Body of pancreas (tissue), 4 donors: ENCODE measurements around the gene UBN1. TPM values are rescaled to one million over a fixed set of nuclear protein-coding genes. Genes with fewer than 3 reads are reported as not detected.

Experiments
- ATAC-seq: fragments of 150-250 bp; one replicate; pipeline ENCODE4 v1.9.1; 2016
- DNase-seq, 4 donors: peaks; one replicate each; pipeline ENCODE4 v3.0.0-alpha.2; 2019
- H3K27ac ChIP-seq, 4 donors: fragments of 200-600 bp; sonication (generic); 1 replicate in 3 of 4; 2 replicates in 1 of 4; pipeline versions ENCODE4 v1.5.1 to v1.6.1; 2016 to 2019; ENCODE audit warnings: mild to moderate bottlenecking in 1 of 4, mixed read lengths in 1 of 4, moderate library complexity in 1 of 4
- H3K27me3 ChIP-seq, 2 donors: fragments of 200-600 bp; sonication (generic); one replicate each; pipeline ENCODE4 v1.6.0; 2016; ENCODE audit warnings: mild to moderate bottlenecking in 1 of 2
- H3K36me3 ChIP-seq, 2 donors: fragments of 200-600 bp; sonication (generic); replicated peaks in 1 of 2; 2 replicates each; pipeline ENCODE4 v1.5.1; 2016; ENCODE audit warnings: low read depth in 2 of 2; ENCODE audit not compliant: insufficient read depth in 1 of 2
- H3K4me1 ChIP-seq: fragments of 200-600 bp; sonication (generic); one replicate; pipeline ENCODE4 v1.6.0; 2016
- H3K4me3 ChIP-seq, 2 donors: fragments of 200-600 bp; sonication (generic); 1 replicate in 1 of 2; 2 replicates in 1 of 2; pipeline ENCODE4 v1.5.1; 2016 to 2019
- H3K9me3 ChIP-seq, 3 donors: fragments of 200-600 bp; sonication (generic); 1 replicate in 2 of 3; 2 replicates in 1 of 3; pipeline ENCODE4 v1.5.1; 2016
- POLR2A ChIP-seq, 3 donors: fragments of 450-650 bp; IDR thresholded peaks; one replicate each; pipeline ENCODE4 v1.6.1; 2016; ENCODE audit warnings: antibody characterized with exemption in 3 of 3, mild to moderate bottlenecking in 2 of 3
- WGBS, 2 donors: methylation state at CpG; one replicate each; pipeline ENCODE4 v1.1.5; 2017; 5-methylcytosine and 5-hydroxymethylcytosine counted together
- intact Hi-C: fragments of 100-400 bp; cut with DNase I; formaldehyde crosslinking; loops from one replicate; pipeline ENCODE4 v1.15.1; 2023
- total RNA-seq, 2 donors: library from RNA; depleted of rRNA; stranded (reverse); fragments of >200 nt; gene quantifications; one replicate each; pipeline ENCODE4 v1.1.0, GENCODE V29; 2016
- TF ChIP-seq, protein P1 (sequence below), 7 experiments: fragments of 450-650 bp in 4 of 7; fragments of 200-600 bp in 3 of 7; sonication (generic) in 3 of 7; IDR thresholded peaks; one replicate each; pipeline ENCODE4 v1.5.1; 2016 to 2019; ENCODE audit warnings: antibody characterized with exemption in 7 of 7

UBN1 gene
- total RNA-seq, 2 donors from 2014 or later: 20.8 to 41.2 TPM

DNA sequence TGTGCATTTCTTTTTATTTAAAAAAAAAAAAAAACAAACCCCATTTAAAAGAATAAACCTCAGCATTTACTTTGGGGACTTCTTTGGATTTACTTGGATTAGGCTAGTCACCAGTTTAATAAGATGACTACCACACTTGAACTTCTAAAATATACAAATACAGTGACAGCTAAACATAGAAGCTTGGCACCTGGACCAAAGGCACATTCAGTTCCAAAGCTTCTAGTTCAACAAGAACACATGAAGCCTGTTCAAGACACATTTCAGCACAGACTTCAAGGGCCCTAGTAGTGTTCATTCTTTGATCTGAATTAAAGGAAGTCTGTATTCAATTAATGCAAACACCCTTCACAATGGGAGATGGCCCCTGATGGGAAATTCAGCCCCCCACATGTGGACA lies 33.2 kb upstream of the UBN1 start:
- DNase-seq (no peak), ATAC-seq (no peak)
- TF ChIP-seq, protein P1, sequence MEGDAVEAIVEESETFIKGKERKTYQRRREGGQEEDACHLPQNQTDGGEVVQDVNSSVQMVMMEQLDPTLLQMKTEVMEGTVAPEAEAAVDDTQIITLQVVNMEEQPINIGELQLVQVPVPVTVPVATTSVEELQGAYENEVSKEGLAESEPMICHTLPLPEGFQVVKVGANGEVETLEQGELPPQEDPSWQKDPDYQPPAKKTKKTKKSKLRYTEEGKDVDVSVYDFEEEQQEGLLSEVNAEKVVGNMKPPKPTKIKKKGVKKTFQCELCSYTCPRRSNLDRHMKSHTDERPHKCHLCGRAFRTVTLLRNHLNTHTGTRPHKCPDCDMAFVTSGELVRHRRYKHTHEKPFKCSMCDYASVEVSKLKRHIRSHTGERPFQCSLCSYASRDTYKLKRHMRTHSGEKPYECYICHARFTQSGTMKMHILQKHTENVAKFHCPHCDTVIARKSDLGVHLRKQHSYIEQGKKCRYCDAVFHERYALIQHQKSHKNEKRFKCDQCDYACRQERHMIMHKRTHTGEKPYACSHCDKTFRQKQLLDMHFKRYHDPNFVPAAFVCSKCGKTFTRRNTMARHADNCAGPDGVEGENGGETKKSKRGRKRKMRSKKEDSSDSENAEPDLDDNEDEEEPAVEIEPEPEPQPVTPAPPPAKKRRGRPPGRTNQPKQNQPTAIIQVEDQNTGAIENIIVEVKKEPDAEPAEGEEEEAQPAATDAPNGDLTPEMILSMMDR (IDR thresholded peaks at IDR 0.05): no peak
- no peak for TF ChIP-seq POLR2A (IDR thresholded peaks at IDR 0.05)
- intact Hi-C loops: no loop called here
- Histone ChIP-seq H3K36me3 (peaks cover 11 to 25% of the 10 kb centered on the region in 2 donors), H3K9me3 (no peaks in the 10 kb centered on the region), H3K27ac (no peak overlapping the region), H3K4me3 (no peak overlapping the region), H3K27me3 (no peaks in the 10 kb centered on the region), H3K4me1 (no peaks in the 10 kb centered on the region)

DNA sequence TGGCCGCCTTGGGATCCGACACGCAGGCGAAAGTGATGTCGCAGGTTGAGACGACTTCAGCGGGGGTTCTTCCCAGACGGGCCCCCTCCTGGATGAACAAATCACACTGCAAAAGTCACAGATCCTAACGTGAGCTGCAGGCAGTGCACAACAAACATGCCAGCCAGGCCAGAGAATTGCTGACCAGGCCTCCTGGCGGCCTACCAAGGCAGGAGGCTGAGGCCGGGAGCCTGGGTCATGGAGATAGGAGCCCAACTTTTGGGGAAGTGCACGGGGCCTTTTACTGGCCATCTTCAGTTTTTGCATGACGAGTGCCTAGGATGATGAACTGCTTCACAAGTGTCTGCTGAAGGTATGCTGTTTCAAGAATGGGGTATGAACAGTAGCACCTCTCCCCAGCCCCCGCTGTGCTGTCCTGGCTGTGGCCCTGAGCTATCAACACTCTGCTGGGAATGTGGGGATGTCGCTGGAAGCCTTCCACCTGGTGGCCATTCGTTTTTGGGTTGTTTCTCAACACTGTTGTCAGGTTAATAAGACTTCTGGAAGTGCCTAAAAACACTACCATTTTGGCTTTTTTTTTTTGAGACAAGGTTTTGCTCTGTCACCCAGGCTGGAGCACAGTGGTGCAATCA lies 32.6 kb upstream of the UBN1 start:
- peaks cover 11 to 25% of the 10 kb centered on the region in 2 donors for H3K36me3 ChIP-seq

DNA sequence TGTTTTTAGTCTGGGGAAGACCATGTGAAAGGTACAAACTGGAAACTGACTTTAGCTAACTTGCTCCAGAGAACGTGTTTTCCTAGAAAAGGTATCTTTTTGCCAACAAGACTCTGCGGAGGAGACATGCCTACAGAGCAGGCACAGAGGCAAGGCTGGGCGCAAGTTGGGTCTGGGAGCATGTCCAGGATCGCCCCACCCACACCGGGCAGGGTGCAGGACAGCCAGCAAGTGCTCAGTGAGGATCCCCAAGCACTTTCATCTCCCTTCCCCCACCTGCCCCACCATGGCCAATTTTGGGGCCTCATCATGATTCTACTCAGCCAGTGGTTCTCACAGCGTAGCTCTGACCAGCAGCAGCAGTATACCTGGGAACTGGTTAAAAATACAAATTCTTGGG lies 26.6 kb upstream of the UBN1 start:
- Histone ChIP-seq H3K27ac (no peak overlapping the region), H3K4me3 (no peak overlapping the region), H3K9me3 (no peaks in the 10 kb centered on the region), H3K36me3 (peaks cover 0 to 39% of the 10 kb centered on the region in 2 donors), H3K27me3 (no peaks in the 10 kb centered on the region), H3K4me1 (no peaks in the 10 kb centered on the region)
- WGBS, 2 donors: 85 to 94% methylated on average over 5 to 6 of the region's 6 CpGs
- intact Hi-C loops: no loop called here
- TF ChIP-seq POLR2A (IDR thresholded peaks at IDR 0.05): no peak
- TF ChIP-seq, protein P1 (IDR thresholded peaks at IDR 0.05): no peak
- DNase-seq (no peak), ATAC-seq (no peak)

More for the DNA sequence above, 32.6 kb upstream of the UBN1 start:
- H3K27ac ChIP-seq: no peak overlapping the region
- ATAC-seq (no peak), DNase-seq (no peak)
- H3K4me3 ChIP-seq: no peak overlapping the region
- TF ChIP-seq, protein P1 (IDR thresholded peaks at IDR 0.05): no peak
- no peak for TF ChIP-seq POLR2A (IDR thresholded peaks at IDR 0.05)
- no peaks in the 10 kb centered on the region for H3K9me3 ChIP-seq
- H3K27me3 ChIP-seq: no peaks in the 10 kb centered on the region
- no peaks in the 10 kb centered on the region for H3K4me1 ChIP-seq
- WGBS, 2 donors: 79 to 87% methylated on average over 14 to 16 of the region's 16 CpGs
- intact Hi-C loops: no loop called here

DNA sequence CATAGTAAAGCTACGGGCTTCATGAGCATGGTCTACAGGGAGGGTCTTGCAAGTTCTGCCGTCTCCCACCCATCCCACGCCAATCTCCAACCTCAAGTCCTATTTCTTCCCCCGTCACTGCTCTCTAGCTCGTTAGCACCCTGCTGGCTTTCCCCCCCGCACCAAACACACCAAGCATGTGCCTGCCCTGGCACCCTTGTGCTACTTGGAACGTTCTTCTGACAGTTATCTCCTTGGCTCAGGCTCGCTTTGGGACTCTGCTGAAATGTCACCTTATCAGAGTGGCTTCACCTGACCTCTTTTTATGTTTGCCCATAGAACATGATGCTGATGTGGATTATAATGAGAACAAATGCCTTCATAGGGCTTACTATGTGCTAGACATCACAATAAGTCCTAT lies 22.1 kb upstream of the UBN1 start:
- TF ChIP-seq, protein P1 (IDR thresholded peaks at IDR 0.05): no peak
- TF ChIP-seq POLR2A (IDR thresholded peaks at IDR 0.05): no peak
- WGBS, 2 donors: 78 to 83% methylated on average over 8 of the region's 8 CpGs
- H3K36me3 ChIP-seq: peaks cover 0 to 42% of the 10 kb centered on the region in 2 donors
- H3K4me1 ChIP-seq: no peaks in the 10 kb centered on the region
- no peaks in the 10 kb centered on the region for H3K9me3 ChIP-seq
- H3K27ac ChIP-seq: no peak overlapping the region
- ATAC-seq (no peak), DNase-seq (no peak)
- no peak overlapping the region for H3K4me3 ChIP-seq
- H3K27me3 ChIP-seq: no peaks in the 10 kb centered on the region
- intact Hi-C loops: no loop called here

DNA sequence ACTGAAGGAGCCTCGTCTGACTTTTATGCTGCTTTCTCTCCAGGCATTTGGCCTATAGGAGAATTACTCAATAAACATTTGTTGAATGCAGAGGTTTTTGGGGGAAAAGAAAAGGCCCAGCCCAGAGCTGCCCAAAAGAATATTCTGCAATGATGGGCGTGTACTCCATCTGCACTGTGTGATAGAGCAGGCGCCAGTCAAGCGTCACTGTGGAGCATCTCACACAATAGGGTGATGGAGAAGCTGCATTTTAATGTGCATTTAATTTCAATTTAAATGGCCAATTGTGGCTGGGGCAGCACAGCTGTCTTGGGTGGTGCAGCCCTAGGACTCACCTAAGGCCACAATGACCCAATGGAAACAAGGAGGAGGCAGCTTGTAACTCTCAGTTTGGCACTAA lies 20.8 kb upstream of the UBN1 start:
- DNase-seq (no peak), ATAC-seq (no peak)
- WGBS, 2 donors: 92 to 100% methylated on average over 4 of the region's 4 CpGs
- no peaks in the 10 kb centered on the region for H3K4me1 ChIP-seq
- intact Hi-C loops: no loop called here
- H3K4me3 ChIP-seq: no peak overlapping the region
- no peaks in the 10 kb centered on the region for H3K9me3 ChIP-seq
- peaks cover 0 to 46% of the 10 kb centered on the region in 2 donors for H3K36me3 ChIP-seq
- no peak for TF ChIP-seq POLR2A (IDR thresholded peaks at IDR 0.05)
- TF ChIP-seq, protein P1 (IDR thresholded peaks at IDR 0.05): no peak
- no peaks in the 10 kb centered on the region for H3K27me3 ChIP-seq
- no peak overlapping the region for H3K27ac ChIP-seq
